Right lobe of liver (tissue), 6 donors: Measurements from ENCODE around the gene LINC01488. TPM values are rescaled to one million over a fixed set of nuclear protein-coding genes. Genes with fewer than 3 reads are reported as not detected.
A peak's percentile ranks its signal among the peaks of the same experiment; 100 is the strongest.

Experiments
- ATAC-seq, 4 donors: fragments of 200-7000 bp; cut with Tn5 transposase; one replicate each; pipeline ENCODE4 v1.9.1; 2020; ENCODE audit warnings: mild to moderate bottlenecking in 4 of 4, moderate library complexity in 4 of 4
- DNase-seq, 3 donors: peaks; one replicate each; pipeline ENCODE4 v3.0.0-alpha.2; 2020
- H3K27ac ChIP-seq, 3 donors: fragments of 200-600 bp; one replicate each; pipeline ENCODE4 v1.8.0; 2022
- H3K27me3 ChIP-seq, 2 donors: fragments of 200-600 bp; one replicate each; pipeline ENCODE4 v1.8.0; 2022
- H3K36me3 ChIP-seq, 4 donors: fragments of 200-600 bp; sonication (generic) in 1 of 4; one replicate each; pipeline versions ENCODE4 v1.5.1 to v1.8.0; 2017 to 2022; ENCODE audit warnings: control low read depth in 1 of 4
- H3K4me1 ChIP-seq, 4 donors: fragments of 200-600 bp; sonication (generic) in 1 of 4; one replicate each; pipeline versions ENCODE4 v1.5.1 to v1.8.0; 2017 to 2022; ENCODE audit warnings: control low read depth in 1 of 4
- H3K4me3 ChIP-seq, 3 donors: fragments of 200-600 bp; one replicate each; pipeline ENCODE4 v1.8.0; 2022
- H3K9me3 ChIP-seq, 4 donors: fragments of 200-600 bp; sonication (generic) in 1 of 4; one replicate each; pipeline versions ENCODE4 v1.5.1 to v1.8.0; 2017 to 2022; ENCODE audit warnings: control low read depth in 1 of 4
- POLR2A ChIP-seq: fragments of 450-650 bp; IDR thresholded peaks from one replicate; pipeline ENCODE4 v1.6.1; 2017; ENCODE audit warnings: antibody characterized with exemption, mild to moderate bottlenecking
- WGBS: methylation state at CpG from one replicate; pipeline ENCODE4 v1.1.6; 2018; ENCODE audit warnings: low coverage, low lambda C conversion rate; ENCODE audit not compliant: insufficient coverage; ENCODE audit errors: missing lambda C conversion rate; 5-methylcytosine and 5-hydroxymethylcytosine counted together
- intact Hi-C, 2 donors: fragments of 100-400 bp; cut with DNase I; formaldehyde crosslinking; loops; one replicate each; pipeline versions ENCODE4 v1.11.2 to v1.14.1; 2022
- total RNA-seq, 6 experiments: library from RNA; depleted of rRNA in 2 of 6; stranded (reverse); fragments of >200 nt in 2 of 6; fragmentation: NEBNext Ultra II Directional in 3 of 6; extraction: Animal tissue kit (Norgen Biotek cat#: 25700) in 3 of 6; gene quantifications; one replicate each; pipeline versions ENCODE4 v1.1.0 to v1.2.4, GENCODE V29; 2016 to 2023
- TF ChIP-seq, protein P1 (sequence below), 4 donors: fragments of 200-600 bp in 3 of 4; fragments of 450-650 bp in 1 of 4; IDR thresholded peaks; one replicate each; pipeline versions ENCODE4 v1.5.1 to v1.8.0; 2016 to 2022; ENCODE audit warnings: antibody characterized with exemption in 4 of 4, mild to moderate bottlenecking in 2 of 4
- donor health status: DM: no; HTN: yes; CAD: no.
- donor health status: DM: no; HTN: no; CAD: no.
- donor health status: DM: no; HTN: no; CAD: no.
- donor health status: DM: no; HTN: yes; CAD: no.
- donor health status: DM: no; HTN: yes; CAD: no.

LINC01488 gene
- total RNA-seq, 6 experiments from 2014 or later, result 0.63 to 22.9 (median 1.1) TPM; not detected in 1

DNA sequence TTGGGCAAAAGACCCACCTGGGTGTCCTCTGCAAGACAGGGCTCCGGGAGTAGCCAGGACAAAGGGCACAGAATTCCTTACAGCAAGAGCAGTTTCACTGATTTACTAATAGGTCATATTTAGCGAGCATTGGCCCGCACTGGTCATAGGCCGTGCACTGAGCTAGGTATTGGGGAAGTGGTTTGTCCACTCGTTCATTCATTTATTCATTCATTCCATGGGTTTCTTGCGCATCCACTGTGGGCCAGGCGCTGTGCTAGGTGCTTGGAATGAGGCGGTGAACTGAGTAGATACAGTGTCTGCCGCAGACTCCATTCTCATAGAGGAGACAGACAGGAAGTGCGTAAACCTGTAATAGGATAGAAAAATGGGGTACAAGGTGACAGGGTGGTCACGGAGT lies 13.2 kb upstream of the LINC01488 start:
- DNase-seq, result peak in 1 of 3 donors; percentile 10

DNA sequence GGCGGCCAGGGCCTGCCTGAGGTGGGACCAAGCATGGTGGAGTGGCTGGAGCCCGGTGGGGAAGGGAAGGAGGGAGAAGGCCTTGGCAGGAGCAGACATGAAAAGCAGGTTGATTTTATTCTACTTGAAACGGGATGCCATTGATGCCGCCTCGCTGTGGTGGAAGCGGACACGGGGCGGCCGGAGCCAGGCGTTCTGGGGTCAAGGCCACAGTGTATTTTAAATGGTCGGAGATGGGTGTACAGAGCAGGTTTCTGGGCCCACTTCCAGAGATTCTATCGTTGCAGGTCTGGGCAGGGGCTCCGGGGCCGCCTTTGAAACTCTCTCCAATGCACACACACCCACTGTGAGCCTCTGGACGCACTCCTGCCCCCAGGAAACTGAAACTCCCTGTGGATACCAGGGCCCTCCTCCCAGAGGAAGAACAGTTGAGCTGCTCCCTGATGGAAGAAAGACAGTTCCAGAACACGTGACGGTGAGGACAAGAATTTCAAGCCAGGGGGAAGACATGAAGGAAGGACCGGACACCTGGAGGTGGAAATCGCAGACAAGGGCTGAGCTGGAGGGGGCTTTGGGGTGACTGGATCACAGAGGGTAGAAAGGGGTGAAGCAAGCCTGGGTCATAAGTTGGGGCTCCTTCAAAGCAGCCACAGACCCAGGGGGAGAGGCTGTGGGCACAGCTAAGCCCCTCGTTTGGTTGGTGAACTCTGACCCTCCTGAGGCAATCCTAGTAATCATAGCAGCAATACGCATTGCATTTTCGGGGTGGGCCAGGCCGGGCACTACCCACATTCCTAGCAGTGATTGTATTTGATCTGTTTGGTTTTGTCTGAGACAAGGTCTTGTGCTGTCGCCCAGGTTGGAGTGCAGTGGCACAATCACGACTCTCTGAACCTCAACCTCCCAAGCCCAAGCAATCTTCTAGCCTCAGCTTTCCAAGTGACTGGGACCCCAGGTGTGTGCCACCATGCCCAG lies 12.3 kb upstream of the LINC01488 start:
- ATAC-seq (peak; percentile 48 to 88 (median 72)), DNase-seq (peak; percentile 27 to 86 (median 81))
- H3K27ac ChIP-seq, result peak overlapping the region in 2 of 3 donors; percentile 20 to 59
- H3K9me3 ChIP-seq, result no peaks in the 10 kb centered on the region
- intact Hi-C loops, result no loop called here
- no peaks in the 10 kb centered on the region for H3K27me3 ChIP-seq
- WGBS, result 56% methylated on average over 12 of the region's 25 CpGs
- no peak for TF ChIP-seq POLR2A
- TF ChIP-seq, protein P1, sequence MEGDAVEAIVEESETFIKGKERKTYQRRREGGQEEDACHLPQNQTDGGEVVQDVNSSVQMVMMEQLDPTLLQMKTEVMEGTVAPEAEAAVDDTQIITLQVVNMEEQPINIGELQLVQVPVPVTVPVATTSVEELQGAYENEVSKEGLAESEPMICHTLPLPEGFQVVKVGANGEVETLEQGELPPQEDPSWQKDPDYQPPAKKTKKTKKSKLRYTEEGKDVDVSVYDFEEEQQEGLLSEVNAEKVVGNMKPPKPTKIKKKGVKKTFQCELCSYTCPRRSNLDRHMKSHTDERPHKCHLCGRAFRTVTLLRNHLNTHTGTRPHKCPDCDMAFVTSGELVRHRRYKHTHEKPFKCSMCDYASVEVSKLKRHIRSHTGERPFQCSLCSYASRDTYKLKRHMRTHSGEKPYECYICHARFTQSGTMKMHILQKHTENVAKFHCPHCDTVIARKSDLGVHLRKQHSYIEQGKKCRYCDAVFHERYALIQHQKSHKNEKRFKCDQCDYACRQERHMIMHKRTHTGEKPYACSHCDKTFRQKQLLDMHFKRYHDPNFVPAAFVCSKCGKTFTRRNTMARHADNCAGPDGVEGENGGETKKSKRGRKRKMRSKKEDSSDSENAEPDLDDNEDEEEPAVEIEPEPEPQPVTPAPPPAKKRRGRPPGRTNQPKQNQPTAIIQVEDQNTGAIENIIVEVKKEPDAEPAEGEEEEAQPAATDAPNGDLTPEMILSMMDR (IDR thresholded peaks at IDR 0.05), result no peak
- H3K36me3 ChIP-seq, result no peaks in the 10 kb centered on the region
- H3K4me3 ChIP-seq, result no peak overlapping the region
- peaks cover 0 to 29% (median 8%) of the 10 kb centered on the region in 4 donors for H3K4me1 ChIP-seq

More for the DNA sequence above, 13.2 kb upstream of the LINC01488 start:
- H3K27me3 ChIP-seq, result no peaks in the 10 kb centered on the region
- no peak overlapping the region for H3K4me3 ChIP-seq
- TF ChIP-seq, protein P1 (IDR thresholded peaks at IDR 0.05), result no peak
- no peak for TF ChIP-seq POLR2A
- 68% methylated on average over 7 of the region's 11 CpGs for WGBS
- intact Hi-C loops, result no loop called here
- no peaks in the 10 kb centered on the region for H3K36me3 ChIP-seq
- H3K4me1 ChIP-seq, result peaks cover 0 to 29% (median 8%) of the 10 kb centered on the region in 4 donors
- no peak for ATAC-seq
- H3K27ac ChIP-seq, result no peak overlapping the region
- no peaks in the 10 kb centered on the region for H3K9me3 ChIP-seq

- TF ChIP-seq, protein P1 (IDR thresholded peaks at IDR 0.05), result no peak
- TF ChIP-seq POLR2A, result peak; percentile 20
- H3K27me3 ChIP-seq, result no peaks in the 10 kb centered on the region
- 35% methylated on average over 6 of the region's 9 CpGs for WGBS
- DNase-seq, result peak; percentile 24 to 75 (median 62)
- no peaks in the 10 kb centered on the region for H3K36me3 ChIP-seq
- H3K27ac ChIP-seq, result peak overlapping the region in 2 of 3 donors; percentile 53 to 59
- no peaks in the 10 kb centered on the region for H3K9me3 ChIP-seq
- intact Hi-C loops, result loop anchor here in 1 of 2 donors (10.0 kb wide), 1 partner anchor 154 kb away; no protein-coding TSS in a partner anchor
- ATAC-seq, result peak; percentile 69 to 79 (median 72)
- H3K4me1 ChIP-seq, result peaks cover 0 to 29% (median 8%) of the 10 kb centered on the region in 4 donors
- peak overlapping the region in 1 of 3 donors; percentile 21 for H3K4me3 ChIP-seq
Measured at GRCh38 chr11:69470301-69470700, 11.2 kb upstream of the LINC01488 start.

DNA sequence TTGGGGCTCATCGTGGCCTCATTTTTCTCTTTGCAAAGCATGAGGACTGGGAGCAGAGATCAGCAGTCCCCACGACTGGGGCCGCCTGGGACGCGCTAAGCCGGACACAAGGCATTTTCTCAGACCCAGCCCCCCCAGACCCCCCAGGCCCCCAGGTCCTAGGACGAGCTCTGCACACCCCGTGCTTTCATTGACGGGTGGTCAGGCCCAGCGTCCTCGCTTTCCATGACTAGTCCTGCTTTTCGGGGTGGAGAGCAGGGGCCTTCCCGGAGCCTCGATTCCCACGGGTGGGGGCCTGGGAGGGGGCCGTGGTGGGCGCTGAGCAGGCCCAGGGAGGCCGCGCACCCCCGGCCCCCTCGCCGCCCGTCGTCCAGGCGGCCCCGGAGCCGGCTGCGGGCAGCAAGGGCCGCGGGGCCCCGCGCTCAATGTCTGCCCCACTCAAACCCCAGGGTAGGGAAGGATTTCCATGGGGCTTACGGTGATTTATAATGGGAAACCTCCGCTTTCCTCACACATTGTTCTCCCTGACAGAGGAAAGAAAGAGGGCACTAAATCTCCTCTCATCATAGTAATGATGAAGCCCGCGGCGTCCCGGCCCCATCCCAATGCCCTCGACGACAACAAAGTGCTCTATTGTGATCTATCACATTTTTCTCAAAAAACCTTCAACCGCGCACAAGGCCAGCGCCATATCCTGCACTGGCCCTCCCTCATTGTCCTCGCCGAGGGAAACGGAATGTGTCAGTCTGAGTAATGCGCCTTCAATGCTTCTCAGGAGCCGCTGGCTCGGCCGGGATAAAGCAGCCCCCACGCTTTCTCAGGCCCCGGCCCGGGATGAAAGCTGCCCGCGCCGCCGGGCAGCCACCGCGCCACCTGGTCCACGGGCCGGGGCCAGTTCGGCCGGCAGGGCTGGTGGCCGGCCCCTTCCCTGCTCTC lies 10.4 kb upstream of the LINC01488 start:
- Histone ChIP-seq H3K4me1 (peaks cover 0 to 29% (median 8%) of the 10 kb centered on the region in 4 donors), H3K9me3 (no peaks in the 10 kb centered on the region), H3K4me3 (no peak overlapping the region), H3K27me3 (no peaks in the 10 kb centered on the region), H3K36me3 (no peaks in the 10 kb centered on the region), H3K27ac (peak overlapping the region in 2 of 3 donors; percentile 53 to 59)
- DNase-seq (peak in 2 of 3 donors; percentile 15 to 46), ATAC-seq (no peak)
- WGBS, result 90% methylated on average over 30 of the region's 64 CpGs
- TF ChIP-seq, protein P1 (IDR thresholded peaks at IDR 0.05), result no peak
- TF ChIP-seq POLR2A, result no peak
- intact Hi-C loops, result loop anchor here in 1 of 2 donors (10.0 kb wide), 1 partner anchor 154 kb away; no protein-coding TSS in a partner anchor
